CD4-positive, alpha-beta T cell treated with Interleukin-4 for 4 hours (primary cell): ENCODE results near the gene EFCAB13.
"Not testable (repeated sequence)": the region's sequence is repeated elsewhere in the genome, so short reads cannot be mapped to it uniquely, and the experiment has no call there.

Source experiments
- DNase-seq: peaks from one replicate; pipeline ENCODE4 v3.0.0-alpha.2; 2020

The EFCAB13 gene

DNA sequence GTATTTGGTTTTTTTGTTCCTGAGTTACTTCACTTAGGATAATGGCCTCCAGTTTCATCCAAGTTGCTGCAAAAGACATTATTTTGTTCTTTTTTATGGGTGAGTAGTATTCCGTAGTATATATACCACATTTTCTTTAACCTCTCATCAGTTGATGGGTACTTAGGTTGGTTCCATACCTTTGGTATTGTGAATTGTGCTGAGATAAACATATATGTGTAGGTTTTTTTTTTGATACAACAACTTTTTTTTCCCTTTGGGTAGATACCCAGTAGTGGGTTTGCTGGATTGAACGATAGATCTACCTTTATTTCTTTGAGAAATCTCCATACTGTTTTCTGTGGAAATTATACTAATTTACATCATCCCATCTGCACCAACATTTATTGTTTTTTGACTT, 6.8 kb downstream of the EFCAB13 start:
- no peak for DNase-seq

DNA sequence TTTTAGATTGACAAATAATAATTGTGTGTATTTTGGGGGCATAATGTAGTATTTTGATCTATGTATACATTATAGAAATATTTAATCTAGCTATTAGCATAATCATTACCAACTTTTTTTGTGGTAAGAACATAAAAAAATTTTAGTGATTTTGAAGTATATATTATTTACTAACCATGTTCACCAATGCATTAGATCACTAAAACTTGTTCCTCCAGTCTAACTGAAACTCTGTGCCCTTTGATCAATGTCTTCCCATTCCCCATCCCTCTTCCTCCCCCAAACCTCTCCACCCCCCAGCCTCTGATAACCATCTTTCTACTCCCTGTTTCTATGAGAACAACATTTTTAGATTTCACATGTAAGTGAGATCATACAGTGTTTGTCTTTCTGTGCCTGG, 8.5 kb downstream of the EFCAB13 start:
- no peak for DNase-seq

DNA sequence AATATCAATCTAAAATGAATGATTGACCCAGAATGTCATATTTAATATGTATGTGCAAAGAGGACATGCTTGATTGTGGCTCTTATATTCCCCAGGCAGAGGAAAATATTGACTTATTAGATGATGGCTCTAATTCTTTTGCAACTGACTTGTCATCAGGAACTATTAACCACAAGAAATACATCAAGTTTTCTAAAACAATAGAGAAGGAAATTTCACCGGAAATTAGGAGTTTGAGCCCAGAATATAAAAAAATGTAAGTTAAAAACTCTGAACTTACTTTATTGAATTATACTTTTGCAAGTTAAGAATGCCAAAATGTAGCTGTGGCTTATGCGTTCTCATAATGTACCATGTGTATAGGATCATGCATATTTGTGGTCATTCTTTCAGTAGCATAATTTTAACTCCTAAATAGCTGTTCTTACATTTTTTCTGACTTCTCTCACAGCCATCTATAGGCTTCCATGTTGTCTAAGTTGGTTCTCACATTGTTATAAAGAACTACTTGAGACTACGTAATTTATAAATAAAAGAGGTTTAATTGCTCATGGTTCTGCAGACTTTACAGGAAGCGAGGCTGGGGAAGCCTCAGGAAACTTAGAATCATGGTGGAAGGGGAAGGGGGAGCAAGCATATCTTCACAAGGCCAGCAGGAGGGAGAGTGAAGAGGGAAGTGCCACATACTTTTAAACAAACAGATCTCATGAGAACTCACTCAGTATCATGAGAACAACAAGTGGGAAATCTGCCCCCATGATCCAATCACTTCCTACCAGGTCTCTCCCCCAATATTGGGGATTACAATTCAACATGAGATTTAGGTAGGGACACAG, 11.6 kb downstream of the EFCAB13 start:
- no peak for DNase-seq

DNA sequence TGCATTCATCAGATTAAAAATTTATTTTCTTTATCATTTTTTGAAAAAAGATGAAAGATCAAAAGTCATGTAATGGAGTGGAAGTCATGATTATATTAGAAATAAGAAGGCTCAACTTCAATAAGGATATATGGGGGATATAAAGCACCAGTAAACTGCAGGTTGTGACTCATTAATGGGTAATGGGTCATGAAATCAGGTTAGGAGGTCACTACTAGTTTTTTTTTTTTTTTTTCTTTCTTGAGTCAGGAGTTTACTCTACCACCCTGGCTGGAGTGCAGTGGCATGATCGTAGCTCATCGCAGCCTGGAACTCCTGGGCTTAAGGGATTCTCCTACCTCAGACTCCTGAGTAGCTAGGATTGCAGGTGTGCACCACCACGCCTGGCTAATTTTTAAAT, 14.3 kb downstream of the EFCAB13 start:
- DNase-seq, result no peak

DNA sequence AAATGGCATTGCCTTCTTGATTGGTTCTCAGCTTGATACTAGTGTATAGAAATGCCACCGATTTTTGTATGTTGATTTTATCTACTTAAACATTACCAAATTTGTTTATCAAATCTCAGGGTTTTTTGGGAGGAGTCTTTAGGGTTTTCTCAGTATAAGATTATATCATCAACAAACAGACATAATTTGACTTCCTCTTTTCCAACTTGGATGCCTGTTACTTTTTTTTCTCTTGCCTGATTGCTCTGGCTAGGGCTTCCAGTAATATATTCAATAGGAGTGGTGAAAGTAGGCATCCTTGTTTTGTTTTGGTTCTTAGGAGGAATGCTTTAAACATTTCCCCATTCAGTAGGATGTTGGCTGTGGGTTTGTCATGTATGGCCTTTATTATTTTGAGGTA, 29.1 kb downstream of the EFCAB13 start:
- no peak for DNase-seq

DNA sequence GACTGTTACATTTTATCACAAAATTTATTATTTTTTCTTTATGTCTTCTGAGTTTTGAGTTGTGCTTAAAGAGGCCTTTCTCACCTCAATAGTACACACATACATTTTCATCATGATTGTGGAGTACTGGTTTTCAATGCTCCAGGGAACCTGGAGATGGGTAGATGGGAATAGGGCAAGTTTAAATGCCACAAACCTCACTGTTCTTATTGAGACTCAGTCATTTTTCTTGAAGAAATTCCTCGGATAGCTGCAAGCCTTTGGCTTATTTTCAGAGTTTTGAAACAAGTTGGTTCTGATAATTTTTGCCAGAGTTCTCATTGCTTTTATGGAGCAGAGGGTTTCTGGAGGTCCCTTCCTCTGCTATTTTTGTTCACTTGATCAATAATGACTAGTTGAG, 34.9 kb downstream of the EFCAB13 start:
- DNase-seq, result no peak

DNA sequence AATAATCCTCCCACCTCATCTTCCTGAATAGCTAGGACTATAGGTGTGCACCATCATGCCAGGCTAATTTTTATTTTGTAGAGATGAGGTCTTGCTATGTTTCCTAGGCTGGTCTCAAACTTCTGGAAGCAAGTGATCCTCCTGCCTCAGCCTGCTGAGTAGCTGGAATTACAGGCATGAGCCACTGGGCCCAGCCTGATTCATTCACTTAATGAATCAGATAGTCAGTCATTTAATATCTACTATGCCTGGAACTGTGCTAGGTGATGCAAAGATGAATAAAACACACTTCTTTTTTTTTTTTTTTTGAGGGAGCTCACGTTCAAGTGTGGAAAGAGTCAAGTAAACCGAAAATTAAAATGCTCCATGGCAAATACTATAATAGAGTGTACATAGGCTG, 39.4 kb downstream of the EFCAB13 start:
- no peak for DNase-seq

DNA sequence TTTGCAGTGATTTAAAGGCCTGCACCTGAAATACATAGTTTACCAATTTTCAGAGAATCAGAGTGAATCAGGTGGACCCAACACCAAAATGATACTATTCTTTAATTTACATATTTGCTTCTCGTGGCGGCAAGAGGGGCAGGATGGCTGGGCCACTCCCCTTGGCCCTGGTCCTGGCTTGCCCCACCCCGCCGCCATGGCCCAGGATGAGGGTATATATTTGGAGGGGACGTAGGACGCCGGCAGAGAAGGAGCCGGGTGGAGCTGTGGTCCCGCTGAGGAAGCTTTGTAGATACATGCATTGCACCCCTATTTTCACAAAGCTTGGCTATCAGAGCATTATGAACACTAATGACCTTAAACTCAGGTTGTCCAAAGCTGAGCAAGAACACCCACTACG, 43.5 kb downstream of the EFCAB13 start:
- no peak for DNase-seq

DNA sequence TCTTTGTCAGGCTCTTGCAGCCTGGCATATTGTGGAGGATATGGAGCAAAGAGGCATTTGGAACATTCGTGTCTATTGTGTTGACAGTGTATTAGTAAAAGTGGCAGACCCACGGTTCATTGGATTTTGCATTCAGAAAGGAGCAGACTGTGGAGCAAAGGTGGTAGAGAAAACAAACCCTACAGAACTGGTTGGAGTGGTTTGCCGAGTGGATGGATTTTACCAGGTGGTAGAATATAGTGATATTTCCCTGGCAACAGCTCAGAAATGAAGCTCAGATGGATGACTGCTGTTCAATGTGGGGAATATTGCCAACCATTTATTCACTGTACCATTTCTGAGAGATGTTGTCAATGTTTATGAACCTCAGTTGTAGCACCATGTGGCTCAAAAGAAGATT, 44.5 kb downstream of the EFCAB13 start:
- DNase-seq, result no peak

DNA sequence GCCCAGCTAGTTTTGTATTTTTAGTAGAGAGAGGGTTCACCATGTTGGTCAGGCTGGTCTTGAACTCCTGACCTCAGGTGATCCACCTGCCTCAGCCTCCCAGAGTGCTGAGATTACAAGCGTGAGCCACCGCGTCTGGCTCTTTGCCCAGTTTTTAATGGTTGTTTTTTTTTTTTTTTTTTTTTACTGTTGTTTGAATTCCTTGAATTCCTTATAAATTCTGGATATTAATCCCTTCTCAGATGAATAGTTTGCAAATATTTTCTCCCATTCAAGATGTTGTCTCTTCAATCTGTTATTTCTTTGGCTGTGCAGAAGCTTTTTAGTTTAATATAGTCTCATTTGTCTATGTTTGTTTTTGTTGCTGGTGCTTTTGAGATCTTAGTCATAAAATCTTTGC, 47.1 kb downstream of the EFCAB13 start:
- DNase-seq, result not testable (repeated sequence)

DNA sequence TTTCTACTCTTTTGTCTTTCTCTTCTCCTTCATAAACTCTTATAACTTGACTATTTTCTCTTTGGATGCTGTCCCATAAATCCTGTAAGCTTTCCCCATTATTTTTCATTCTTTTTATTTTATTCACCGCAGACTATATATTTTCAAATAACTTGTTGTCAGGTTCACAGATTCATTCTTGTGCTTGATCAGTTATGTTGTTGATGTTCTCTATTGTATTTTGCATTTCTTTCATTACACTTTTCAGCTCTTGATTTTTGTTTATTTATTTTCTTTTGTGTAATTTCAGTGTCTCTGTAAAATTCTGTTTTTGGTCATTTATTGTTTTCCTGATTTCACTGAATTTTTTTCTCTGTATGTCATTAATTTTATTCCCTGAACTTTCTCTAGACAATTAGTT, 49.2 kb downstream of the EFCAB13 start:
- no peak for DNase-seq

DNA sequence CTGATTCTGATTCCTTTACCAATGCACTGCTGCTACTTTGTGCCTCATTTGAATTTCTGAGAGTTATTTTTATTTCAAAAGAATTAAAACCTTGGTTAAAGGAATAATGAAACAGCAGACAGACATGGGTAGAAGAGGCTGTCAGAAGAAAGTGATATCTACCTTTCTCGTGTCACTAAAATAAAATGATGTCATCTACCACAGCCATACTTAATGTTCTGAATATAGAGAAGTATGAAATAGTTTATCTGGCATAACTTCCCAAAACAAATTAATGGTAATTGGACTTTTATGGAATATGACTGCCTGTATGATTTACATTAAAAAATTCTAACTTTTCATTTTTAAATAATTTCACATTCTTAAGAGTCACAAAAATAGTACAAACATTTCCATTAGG, 52.5 kb downstream of the EFCAB13 start:
- no peak for DNase-seq

DNA sequence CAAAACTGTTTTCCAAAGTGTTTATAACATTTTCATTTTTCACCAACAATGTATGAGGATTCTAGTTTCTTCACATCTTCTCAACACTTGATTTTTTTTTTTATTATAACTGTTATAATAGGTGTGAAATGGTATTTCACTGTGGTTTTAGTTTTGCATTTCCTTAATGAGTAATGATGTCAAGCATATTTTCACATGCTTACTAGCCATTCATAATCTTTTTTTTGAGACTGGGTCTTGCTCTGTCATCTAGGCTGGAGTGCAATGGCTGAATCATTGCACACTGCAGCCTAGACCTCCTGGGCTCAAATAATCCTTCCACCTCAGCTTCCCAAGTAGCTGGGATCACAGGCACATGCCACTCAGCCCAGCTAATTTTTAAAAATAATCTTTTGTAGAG, 65.1 kb downstream of the EFCAB13 start:
- no peak for DNase-seq

DNA sequence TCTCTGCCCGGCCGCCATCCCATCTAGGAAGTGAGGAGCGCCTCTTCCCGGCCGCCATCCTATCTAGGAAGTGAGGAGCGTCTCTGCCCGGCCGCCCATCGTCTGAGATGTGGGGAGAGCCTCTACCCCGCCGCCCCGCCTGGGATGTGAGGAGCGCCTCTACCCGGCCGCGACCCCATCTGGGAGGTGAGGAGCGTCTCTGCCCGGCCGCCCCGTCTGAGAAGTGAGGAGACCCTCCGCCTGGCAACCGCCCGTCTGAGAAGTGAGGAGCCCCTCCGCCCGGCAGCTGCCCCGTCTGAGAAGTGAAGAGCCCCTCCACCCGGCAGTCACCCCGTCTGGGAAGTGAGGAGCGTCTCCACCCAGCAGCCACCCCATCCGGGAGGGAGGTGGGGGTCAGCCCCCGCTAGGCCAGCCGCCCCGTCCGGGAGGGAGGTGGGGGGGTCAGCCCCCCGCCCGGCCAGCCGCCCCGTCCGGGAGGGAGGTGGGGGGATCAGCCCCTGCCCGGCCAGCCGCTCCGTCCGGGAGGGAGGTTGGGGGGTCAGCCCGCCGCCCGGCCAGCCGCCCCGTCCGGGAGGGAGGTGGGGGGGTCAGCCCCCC, 73.9 kb downstream of the EFCAB13 start:
- not testable (repeated sequence) for DNase-seq

DNA sequence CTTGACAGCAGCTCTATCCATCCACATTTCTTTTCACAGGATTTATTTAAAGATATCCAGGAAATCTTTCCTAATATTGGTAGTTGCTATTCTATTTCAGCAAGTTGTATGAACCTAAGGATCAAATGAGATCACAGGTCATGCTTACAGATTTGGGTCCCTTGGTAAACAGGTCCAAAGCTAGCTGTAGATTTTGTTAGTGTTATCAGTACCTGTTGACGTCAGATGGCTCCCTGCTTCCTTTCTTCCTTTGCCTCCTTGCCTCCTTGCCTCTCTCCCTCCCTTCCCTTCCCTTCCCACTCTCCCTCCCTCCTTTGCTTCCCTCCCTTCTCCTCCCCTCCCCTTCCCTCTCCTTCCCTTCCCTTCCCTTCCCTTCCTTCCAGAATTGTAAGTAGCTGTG, 76.6 kb downstream of the EFCAB13 start:
- DNase-seq, result no peak

DNA sequence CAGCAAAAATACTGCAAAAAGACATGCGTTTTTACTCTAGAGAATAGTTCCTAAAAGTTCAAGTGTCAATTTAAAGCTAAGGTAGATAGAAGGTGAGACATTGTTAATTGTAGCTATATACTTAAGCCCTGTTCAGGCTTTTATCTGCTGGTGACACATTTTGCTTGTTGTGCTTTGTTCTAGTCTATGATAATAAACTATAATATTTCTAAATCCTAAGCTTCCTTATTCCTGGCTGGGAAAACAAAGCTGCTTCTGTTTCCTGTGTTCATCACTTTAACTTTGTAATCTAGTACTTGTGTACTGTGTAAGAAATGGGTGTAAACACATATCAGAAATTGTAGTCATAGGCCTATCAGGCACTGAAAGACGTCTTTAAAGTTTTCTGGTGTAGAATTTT, 77.3 kb downstream of the EFCAB13 start:
- no peak for DNase-seq

DNA sequence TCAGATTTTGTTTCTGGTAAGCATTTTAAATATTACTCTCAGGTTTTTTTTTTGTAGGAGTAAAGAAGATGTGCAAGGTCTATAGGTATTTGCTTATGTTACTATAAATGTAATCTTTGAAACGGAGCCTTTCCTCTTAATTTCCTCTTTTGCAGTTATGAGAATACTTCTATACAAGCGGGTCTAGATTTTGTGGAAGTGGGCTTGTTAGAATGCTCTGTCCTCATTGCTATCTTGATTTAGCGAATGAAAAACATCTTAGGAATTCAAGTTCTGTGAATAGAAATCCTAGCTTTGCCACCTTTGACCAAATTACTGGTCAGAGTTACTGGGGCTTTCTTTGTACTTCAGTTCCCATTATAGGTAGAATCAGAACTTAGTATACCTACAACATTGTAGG, 80.3 kb downstream of the EFCAB13 start:
- DNase-seq, result no peak

DNA sequence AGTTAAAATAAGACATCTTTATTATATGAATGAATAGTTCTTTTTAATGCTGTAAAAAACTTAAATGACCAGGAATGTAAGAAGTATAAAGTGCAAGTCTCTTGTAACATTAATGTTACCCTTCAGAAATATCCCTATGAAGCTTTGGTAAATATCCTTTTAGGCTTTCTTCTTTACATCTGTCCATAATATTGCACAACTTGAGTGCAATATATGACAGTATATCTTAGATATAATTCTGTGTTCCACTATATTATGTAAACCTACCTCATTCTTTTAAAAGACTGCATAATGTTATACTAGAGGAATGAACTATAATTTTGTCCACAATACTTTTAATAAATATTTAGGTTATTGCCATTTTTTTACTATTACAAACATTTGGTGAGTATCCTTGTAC, 81.1 kb downstream of the EFCAB13 start:
- DNase-seq, result no peak

DNA sequence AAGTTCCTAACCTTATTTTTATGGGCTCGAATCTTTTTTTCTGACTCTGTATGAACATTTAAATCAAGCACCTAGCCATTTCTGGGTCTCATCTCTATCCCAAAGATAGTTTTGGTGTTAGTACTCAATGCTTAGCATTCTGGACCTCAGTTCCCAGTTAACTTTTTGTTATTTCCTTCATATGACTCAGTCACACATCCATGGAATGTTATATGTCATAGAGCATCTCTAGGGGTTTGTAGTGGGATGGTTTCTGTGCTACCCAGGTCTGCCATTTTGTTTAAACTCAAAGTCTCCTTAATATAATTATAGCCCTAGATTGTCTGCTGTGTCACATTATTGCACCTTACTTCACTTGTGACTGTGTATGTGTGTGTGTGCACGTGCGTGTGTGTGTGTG, 90.1 kb downstream of the EFCAB13 start:
- DNase-seq, result no peak

DNA sequence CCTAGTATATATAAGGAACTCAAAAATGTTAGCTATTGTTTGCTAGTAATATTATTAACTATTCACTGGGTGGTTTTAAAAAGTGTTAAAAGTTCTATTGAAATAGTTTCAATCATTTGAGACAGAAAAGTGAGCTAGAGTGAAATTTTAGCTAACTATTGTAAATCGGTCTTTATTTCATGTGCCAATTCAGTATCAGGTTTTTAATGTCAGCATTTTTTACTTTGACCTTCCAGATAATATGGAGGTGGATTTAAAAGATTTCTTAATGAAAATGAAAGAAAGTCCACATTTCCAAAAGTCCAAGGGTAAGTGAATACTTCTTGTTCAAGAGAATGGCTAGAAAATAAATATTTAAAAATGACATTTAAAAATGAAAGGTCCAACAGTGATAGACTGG, 90.9 kb downstream of the EFCAB13 start:
- DNase-seq, result no peak

DNA sequence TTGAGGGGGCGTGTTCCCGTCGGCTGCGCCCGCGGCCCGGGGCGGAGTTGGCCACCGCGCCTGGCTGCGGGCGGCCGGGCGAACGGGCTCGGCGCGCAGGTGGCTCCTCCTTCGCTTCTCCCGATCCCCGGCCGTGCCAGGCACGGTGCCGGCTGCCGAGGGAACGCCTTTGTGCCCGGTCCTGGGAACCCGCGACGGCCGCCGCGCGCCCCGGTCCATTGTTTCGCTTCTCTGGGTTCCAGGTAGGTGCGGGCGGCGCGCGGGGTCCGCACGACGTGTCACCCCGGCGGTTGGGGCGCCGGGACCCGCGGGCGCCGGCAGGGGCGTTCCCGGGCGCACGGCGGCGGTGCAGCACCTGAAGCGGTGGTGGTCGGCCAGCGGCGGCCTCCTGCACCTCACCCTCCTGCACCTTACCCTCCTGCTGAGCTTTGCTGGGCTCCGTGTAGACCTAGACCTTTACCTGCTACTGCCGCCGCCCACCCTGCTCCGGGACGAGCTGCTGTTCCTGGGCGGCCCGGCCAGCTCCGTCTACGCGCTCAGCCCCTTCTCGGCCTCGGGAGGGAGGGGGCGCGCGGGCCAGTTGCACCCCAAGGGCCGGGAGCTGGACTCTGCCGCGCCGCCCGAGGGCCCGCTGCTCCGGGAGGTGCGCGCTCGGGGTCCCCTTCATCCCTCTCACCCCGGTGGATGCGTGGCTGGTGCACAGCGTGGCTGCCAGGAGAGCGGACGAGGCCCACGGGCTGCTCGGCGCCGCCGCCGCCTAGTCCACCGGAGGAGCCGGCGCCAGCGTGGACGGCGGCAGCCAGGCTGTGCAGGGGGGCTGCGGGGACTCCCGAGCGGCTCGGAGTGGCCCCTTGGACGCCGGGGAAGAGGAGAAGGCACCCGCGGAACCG, 99.9 kb downstream of the EFCAB13 start:
- no peak for DNase-seq

DNA sequence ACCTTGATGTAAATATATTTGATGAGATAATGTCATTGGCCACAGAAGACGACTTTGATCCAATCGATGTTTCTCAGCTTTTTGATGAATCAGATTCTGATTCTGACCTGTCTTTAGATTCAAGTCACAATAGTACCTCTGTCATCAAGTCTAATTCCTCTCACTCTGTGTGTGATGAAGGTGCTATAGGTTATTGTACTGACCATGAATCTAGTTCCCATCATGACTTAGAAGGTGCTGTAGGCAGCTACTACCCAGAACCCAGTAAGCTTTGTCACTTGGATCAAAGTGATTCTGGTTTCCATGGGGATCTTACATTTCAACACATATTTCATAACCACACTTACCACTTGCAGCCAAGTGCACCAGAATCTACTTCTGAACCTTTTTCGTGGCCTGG, 101.5 kb downstream of the EFCAB13 start:
- DNase-seq, result not testable (repeated sequence)

DNA sequence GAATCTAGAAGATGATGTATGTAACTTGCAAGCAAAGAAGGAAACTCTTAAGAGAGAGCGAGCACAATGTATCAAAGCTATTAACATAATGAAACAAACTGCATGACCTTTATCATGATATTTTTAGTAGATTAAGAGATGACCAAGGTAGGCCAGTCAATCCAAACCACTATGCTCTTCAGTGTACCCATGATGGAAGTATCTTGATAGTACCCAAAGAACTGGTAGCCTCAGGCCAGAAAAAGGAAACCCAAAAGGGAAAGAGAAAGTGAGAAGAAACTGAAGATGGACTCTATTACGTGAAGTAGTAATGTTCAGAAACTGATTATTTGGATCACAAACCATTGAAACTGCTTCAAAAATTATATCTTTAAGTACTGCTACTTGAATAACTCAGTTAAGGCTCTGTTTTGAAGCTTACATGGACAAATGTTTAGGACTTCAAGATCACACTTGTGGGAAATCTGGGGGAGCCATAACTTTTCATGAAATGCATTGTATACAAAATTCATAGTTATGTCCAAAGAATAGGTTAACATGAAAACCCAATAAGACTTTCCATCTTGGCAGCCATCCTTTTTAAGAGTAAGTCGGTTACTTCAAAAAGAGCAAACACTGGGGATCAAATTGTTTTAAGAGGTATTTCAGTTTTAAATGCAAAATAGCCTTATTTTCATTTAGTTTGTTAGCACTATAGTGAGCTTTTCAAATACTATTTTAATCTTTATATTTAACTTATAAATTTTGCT, 102.3 kb downstream of the EFCAB13 start:
- not testable (repeated sequence) for DNase-seq
